GM23338 (cell line): ENCODE data around the gene TOE1. TPM values are rescaled to one million over a fixed set of nuclear protein-coding genes. Genes with fewer than 3 reads are reported as not detected.

Experiments
- ATAC-seq: fragments of 200-7000 bp; cut with Tn5 transposase; 3 replicates; pipeline ENCODE4 v1.9.1; 2020
- DNase-seq: peaks from one replicate; pipeline ENCODE4 v3.0.0-alpha.2; 2015; ENCODE audit warnings: low spot score
- H2AFZ ChIP-seq: fragments of 200-600 bp; sonication (generic); 2 replicates; pipeline ENCODE4 v1.8.0; 2016; ENCODE audit warnings: antibody characterized with exemption, mild to moderate bottlenecking, moderate library complexity
- H3F3A ChIP-seq: fragments of 200-600 bp; sonication (generic); replicated peaks from 2 replicates; pipeline ENCODE4 v1.8.0; 2017; ENCODE audit warnings: antibody characterized with exemption, mixed run types, low read depth
- H3K27ac ChIP-seq: fragments of 200-600 bp; sonication (generic); 2 replicates; pipeline ENCODE4 v1.6.1; 2016; ENCODE audit warnings: low read depth
- H3K27me3 ChIP-seq: fragments of 200-600 bp; sonication (generic); 2 replicates; pipeline ENCODE4 v1.8.0; 2016; ENCODE audit warnings: mild to moderate bottlenecking, mixed run types, moderate library complexity; ENCODE audit not compliant: insufficient read depth
- H3K36me3 ChIP-seq: fragments of 200-600 bp; sonication (generic); 2 replicates; pipeline ENCODE4 v1.8.0; 2016; ENCODE audit warnings: mild to moderate bottlenecking; ENCODE audit not compliant: insufficient read depth
- H3K4me1 ChIP-seq: fragments of 200-600 bp; sonication (generic); 2 replicates; pipeline ENCODE4 v1.8.0; 2016; ENCODE audit warnings: mild to moderate bottlenecking, moderate library complexity; ENCODE audit not compliant: insufficient read depth
- H3K4me2 ChIP-seq: fragments of 200-600 bp; sonication (generic); 2 replicates; pipeline ENCODE4 v1.7.1; 2017; ENCODE audit warnings: mixed run types
- H3K4me3 ChIP-seq: fragments of 200-600 bp; sonication (generic); 2 replicates; pipeline ENCODE4 v1.6.1; 2016; ENCODE audit warnings: mixed run types
- H3K79me2 ChIP-seq: fragments of 200-600 bp; sonication (generic); replicated peaks from 2 replicates; pipeline ENCODE4 v1.8.0; 2017; ENCODE audit warnings: mild to moderate bottlenecking; ENCODE audit not compliant: insufficient read depth
- H3K9me2 ChIP-seq: fragments of 200-600 bp; sonication (generic); 2 replicates; pipeline ENCODE4 v1.8.0; 2017; ENCODE audit not compliant: insufficient read depth
- H4K20me1 ChIP-seq: fragments of 200-600 bp; sonication (generic); replicated peaks from 2 replicates; pipeline ENCODE4 v1.8.0; 2017; ENCODE audit warnings: mild to moderate bottlenecking; ENCODE audit not compliant: insufficient read depth
- H3K27ac Mint-ChIP-seq: 2 replicates; pipeline ENCODE4 v1.8.0; 2020; ENCODE audit warnings: inconsistent platforms, mild to moderate bottlenecking, moderate library complexity, mixed read lengths
- H3K27me3 Mint-ChIP-seq: 3 replicates; pipeline ENCODE4 v1.8.0; 2022; ENCODE audit warnings: low read depth, mild to moderate bottlenecking, moderate library complexity, mixed read lengths, inconsistent platforms; ENCODE audit not compliant: insufficient read depth, poor library complexity
- H3K36me3 Mint-ChIP-seq: 3 replicates; pipeline ENCODE4 v1.8.0; 2021; ENCODE audit warnings: low read depth, mild to moderate bottlenecking, inconsistent platforms, moderate library complexity, mixed read lengths
- H3K4me1 Mint-ChIP-seq: 3 replicates; pipeline ENCODE4 v1.8.0; 2020; ENCODE audit warnings: mild to moderate bottlenecking, inconsistent platforms, mixed read lengths
- H3K4me3 Mint-ChIP-seq: 3 replicates; pipeline ENCODE4 v1.8.0; 2021; ENCODE audit warnings: moderate library complexity, mild to moderate bottlenecking, inconsistent platforms, mixed read lengths
- H3K9me3 Mint-ChIP-seq: 3 replicates; pipeline ENCODE4 v1.8.0; 2020; ENCODE audit warnings: moderate library complexity, mild to moderate bottlenecking, inconsistent platforms, mixed read lengths
- CREB1 ChIP-seq: fragments of 250-450 bp; sonication (Bioruptor Pico); IDR thresholded peaks from 2 replicates; pipeline ENCODE4 v1.5.0; 2020; ENCODE audit warnings: low read depth, mild to moderate bottlenecking, moderate library complexity
- JUNB ChIP-seq: IDR thresholded peaks from one replicate; pipeline ENCODE4 v1.6.1; 2016; ENCODE audit warnings: antibody characterized with exemption; ENCODE audit not compliant: unreplicated experiment
- NANOG ChIP-seq: IDR thresholded peaks from 2 replicates; pipeline ENCODE4 v1.6.1; 2016; ENCODE audit warnings: antibody characterized with exemption, borderline replicate concordance
- POLR2AphosphoS5 ChIP-seq: IDR thresholded peaks from 2 replicates; pipeline ENCODE4 v1.6.1; 2016; ENCODE audit warnings: antibody characterized with exemption, low read depth
- ZNF114 ChIP-seq: fragments of 250-450 bp; sonication (Bioruptor Pico); IDR thresholded peaks from 2 replicates; pipeline ENCODE4 v1.5.0; 2020; ENCODE audit warnings: mild to moderate bottlenecking, moderate library complexity
- ZNF331 ChIP-seq: fragments of 250-450 bp; sonication (Bioruptor Pico); IDR thresholded peaks from 2 replicates; pipeline ENCODE4 v1.5.0; 2020; ENCODE audit warnings: low read depth, mild to moderate bottlenecking, moderate library complexity
- polyA plus RNA-seq: library from polyadenylated mRNA; unstranded; fragments of >200 nt; fragmentation: Nextera tagmentation; extraction: Ambion mirVana; gene quantifications from 2 replicates; pipeline ENCODE4 v1.2.1, GENCODE V29; 2016
- total RNA-seq: library from RNA; depleted of rRNA; stranded (reverse); fragments of >200 nt; shearing (Covaris generic); gene quantifications from 2 replicates; pipeline ENCODE4 v1.2.3, GENCODE V29; 2014
- TF ChIP-seq, protein P1 (sequence below), 2 experiments: fragments of 200-600 bp in 1 of 2; sonication (generic) in 1 of 2; conservative IDR thresholded peaks; 2 replicates each; pipeline versions ENCODE4 v1.5.1 to v1.6.1; 2016 to 2017; ENCODE audit warnings: antibody characterized with exemption in 2 of 2, low read depth in 2 of 2, mild to moderate bottlenecking in 2 of 2, moderate library complexity in 1 of 2
- TF ChIP-seq, protein P2 (sequence below): IDR thresholded peaks from one replicate; pipeline ENCODE4 v1.6.1; 2018; ENCODE audit warnings: antibody characterized with exemption; ENCODE audit not compliant: unreplicated experiment
- TF ChIP-seq, protein P3 (sequence below): fragments of 250-450 bp; sonication (Bioruptor Pico); IDR thresholded peaks from 2 replicates; pipeline ENCODE4 v1.5.0; 2020; ENCODE audit warnings: mild to moderate bottlenecking, moderate library complexity

TOE1 gene
- total and polyA plus RNA-seq, 2 experiments from 2014 or later, result 9.1 to 18.4 TPM

DNA sequence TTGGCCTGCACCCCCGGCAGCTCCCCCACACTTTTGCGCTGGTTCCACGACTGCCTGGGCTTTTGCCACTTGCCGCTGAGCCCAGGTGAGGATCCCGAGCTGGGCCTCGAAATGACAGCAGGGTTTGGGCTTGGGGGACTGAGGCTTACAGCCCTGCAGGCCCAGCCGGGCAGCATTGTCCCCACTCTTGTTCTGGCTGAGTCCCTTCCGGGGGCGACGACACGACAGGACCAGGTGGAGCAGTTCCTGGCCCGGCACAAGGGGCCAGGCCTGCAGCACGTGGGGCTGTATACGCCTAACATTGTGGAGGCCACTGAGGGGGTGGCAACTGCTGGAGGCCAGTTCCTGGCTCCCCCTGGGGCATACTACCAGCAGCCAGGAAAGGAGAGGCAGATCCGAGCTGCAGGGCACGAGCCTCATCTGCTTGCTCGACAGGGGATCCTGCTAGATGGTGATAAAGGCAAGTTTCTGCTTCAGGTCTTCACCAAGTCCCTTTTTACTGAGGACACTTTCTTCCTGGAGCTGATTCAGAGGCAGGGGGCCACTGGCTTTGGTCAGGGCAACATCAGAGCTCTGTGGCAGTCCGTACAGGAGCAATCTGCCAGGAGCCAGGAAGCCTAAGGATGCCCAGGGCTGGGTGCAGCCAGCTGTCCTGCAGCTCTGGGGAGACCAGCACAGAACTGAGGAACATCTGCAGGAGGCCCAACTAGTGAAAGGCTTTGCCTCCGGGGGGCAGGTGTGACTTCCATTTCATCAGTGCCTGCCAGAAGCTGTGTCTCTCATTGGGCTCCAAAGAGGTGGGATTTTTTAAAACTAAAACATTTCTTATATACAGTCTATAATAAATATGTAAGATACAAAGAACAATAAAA is 12.1 kb upstream of the TOE1 start:
- peaks cover 46% of the 10 kb centered on the region; the same call in 2 of the 3 replicates for H3K36me3 Mint-ChIP-seq

More for the DNA sequence above, 12.1 kb upstream of the TOE1 start:
- H3K4me3 ChIP-seq, result peak overlapping the region; percentile 71
- peak overlapping the region; percentile 91 for H3K4me2 ChIP-seq
- no peaks in the 10 kb centered on the region for H3K27me3 ChIP-seq
- DNase-seq (peak; percentile 46), ATAC-seq (peak; percentile 12)
- no peak for TF ChIP-seq JUNB
- TF ChIP-seq ZNF331, result no peak
- TF ChIP-seq, protein P1, sequence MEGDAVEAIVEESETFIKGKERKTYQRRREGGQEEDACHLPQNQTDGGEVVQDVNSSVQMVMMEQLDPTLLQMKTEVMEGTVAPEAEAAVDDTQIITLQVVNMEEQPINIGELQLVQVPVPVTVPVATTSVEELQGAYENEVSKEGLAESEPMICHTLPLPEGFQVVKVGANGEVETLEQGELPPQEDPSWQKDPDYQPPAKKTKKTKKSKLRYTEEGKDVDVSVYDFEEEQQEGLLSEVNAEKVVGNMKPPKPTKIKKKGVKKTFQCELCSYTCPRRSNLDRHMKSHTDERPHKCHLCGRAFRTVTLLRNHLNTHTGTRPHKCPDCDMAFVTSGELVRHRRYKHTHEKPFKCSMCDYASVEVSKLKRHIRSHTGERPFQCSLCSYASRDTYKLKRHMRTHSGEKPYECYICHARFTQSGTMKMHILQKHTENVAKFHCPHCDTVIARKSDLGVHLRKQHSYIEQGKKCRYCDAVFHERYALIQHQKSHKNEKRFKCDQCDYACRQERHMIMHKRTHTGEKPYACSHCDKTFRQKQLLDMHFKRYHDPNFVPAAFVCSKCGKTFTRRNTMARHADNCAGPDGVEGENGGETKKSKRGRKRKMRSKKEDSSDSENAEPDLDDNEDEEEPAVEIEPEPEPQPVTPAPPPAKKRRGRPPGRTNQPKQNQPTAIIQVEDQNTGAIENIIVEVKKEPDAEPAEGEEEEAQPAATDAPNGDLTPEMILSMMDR (conservative IDR thresholded peaks at IDR 0.05; ENCODE audit: low read depth in 2 of 2), result peak in 1 of 2 experiments; percentile 25; a peak in 1 of 4 replicates
- no peak for TF ChIP-seq ZNF114
- no peak for TF ChIP-seq NANOG
- no peak for TF ChIP-seq CREB1 (CRISPR knock-in tag)
- TF ChIP-seq POLR2AphosphoS5, result peak; percentile 37; the same call in 1 of the 2 replicates
- TF ChIP-seq, protein P2, sequence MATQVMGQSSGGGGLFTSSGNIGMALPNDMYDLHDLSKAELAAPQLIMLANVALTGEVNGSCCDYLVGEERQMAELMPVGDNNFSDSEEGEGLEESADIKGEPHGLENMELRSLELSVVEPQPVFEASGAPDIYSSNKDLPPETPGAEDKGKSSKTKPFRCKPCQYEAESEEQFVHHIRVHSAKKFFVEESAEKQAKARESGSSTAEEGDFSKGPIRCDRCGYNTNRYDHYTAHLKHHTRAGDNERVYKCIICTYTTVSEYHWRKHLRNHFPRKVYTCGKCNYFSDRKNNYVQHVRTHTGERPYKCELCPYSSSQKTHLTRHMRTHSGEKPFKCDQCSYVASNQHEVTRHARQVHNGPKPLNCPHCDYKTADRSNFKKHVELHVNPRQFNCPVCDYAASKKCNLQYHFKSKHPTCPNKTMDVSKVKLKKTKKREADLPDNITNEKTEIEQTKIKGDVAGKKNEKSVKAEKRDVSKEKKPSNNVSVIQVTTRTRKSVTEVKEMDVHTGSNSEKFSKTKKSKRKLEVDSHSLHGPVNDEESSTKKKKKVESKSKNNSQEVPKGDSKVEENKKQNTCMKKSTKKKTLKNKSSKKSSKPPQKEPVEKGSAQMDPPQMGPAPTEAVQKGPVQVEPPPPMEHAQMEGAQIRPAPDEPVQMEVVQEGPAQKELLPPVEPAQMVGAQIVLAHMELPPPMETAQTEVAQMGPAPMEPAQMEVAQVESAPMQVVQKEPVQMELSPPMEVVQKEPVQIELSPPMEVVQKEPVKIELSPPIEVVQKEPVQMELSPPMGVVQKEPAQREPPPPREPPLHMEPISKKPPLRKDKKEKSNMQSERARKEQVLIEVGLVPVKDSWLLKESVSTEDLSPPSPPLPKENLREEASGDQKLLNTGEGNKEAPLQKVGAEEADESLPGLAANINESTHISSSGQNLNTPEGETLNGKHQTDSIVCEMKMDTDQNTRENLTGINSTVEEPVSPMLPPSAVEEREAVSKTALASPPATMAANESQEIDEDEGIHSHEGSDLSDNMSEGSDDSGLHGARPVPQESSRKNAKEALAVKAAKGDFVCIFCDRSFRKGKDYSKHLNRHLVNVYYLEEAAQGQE, result no peak
- TF ChIP-seq, protein P3, sequence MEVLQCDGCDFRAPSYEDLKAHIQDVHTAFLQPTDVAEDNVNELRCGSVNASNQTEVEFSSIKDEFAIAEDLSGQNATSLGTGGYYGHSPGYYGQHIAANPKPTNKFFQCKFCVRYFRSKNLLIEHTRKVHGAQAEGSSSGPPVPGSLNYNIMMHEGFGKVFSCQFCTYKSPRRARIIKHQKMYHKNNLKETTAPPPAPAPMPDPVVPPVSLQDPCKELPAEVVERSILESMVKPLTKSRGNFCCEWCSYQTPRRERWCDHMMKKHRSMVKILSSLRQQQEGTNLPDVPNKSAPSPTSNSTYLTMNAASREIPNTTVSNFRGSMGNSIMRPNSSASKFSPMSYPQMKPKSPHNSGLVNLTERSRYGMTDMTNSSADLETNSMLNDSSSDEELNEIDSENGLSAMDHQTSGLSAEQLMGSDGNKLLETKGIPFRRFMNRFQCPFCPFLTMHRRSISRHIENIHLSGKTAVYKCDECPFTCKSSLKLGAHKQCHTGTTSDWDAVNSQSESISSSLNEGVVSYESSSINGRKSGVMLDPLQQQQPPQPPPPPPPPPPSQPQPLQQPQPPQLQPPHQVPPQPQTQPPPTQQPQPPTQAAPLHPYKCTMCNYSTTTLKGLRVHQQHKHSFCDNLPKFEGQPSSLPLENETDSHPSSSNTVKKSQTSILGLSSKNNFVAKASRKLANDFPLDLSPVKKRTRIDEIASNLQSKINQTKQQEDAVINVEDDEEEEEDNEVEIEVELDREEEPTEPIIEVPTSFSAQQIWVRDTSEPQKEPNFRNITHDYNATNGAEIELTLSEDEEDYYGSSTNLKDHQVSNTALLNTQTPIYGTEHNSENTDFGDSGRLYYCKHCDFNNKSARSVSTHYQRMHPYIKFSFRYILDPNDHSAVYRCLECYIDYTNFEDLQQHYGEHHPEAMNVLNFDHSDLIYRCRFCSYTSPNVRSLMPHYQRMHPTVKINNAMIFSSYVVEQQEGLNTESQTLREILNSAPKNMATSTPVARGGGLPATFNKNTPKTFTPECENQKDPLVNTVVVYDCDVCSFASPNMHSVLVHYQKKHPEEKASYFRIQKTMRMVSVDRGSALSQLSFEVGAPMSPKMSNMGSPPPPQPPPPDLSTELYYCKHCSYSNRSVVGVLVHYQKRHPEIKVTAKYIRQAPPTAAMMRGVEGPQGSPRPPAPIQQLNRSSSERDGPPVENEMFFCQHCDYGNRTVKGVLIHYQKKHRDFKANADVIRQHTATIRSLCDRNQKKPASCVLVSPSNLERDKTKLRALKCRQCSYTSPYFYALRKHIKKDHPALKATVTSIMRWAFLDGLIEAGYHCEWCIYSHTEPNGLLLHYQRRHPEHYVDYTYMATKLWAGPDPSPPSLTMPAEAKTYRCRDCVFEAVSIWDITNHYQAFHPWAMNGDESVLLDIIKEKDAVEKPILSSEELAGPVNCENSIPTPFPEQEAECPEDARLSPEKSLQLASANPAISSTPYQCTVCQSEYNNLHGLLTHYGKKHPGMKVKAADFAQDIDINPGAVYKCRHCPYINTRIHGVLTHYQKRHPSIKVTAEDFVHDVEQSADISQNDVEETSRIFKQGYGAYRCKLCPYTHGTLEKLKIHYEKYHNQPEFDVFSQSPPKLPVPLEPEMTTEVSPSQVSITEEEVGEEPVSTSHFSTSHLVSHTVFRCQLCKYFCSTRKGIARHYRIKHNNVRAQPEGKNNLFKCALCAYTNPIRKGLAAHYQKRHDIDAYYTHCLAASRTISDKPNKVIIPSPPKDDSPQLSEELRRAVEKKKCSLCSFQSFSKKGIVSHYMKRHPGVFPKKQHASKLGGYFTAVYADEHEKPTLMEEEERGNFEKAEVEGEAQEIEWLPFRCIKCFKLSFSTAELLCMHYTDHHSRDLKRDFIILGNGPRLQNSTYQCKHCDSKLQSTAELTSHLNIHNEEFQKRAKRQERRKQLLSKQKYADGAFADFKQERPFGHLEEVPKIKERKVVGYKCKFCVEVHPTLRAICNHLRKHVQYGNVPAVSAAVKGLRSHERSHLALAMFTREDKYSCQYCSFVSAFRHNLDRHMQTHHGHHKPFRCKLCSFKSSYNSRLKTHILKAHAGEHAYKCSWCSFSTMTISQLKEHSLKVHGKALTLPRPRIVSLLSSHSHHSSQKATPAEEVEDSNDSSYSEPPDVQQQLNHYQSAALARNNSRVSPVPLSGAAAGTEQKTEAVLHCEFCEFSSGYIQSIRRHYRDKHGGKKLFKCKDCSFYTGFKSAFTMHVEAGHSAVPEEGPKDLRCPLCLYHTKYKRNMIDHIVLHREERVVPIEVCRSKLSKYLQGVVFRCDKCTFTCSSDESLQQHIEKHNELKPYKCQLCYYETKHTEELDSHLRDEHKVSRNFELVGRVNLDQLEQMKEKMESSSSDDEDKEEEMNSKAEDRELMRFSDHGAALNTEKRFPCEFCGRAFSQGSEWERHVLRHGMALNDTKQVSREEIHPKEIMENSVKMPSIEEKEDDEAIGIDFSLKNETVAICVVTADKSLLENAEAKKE (CRISPR knock-in tag), result no peak
- no peaks in the 10 kb centered on the region; the same call in 1 of the 2 replicates for H4K20me1 ChIP-seq
- H3K4me1 ChIP-seq, result peaks cover 23% of the 10 kb centered on the region
- peak overlapping the region; percentile 88; the same call in 1 of the 2 replicates for H3K27ac ChIP-seq
- peaks cover 3% of the 10 kb centered on the region; the same call in 1 of the 2 replicates for H3K36me3 ChIP-seq
- no peak overlapping the region for H2AFZ ChIP-seq
- Mint-ChIP-seq H3K27ac (peak overlapping the region; percentile 74; the same call in 1 of the 2 replicates), H3K4me1 (peaks cover 37% of the 10 kb centered on the region), H3K27me3 (peaks cover 24% of the 10 kb centered on the region), H3K9me3 (peaks cover 5% of the 10 kb centered on the region; the same call in 2 of the 3 replicates), H3K4me3 (peak overlapping the region; percentile 83)
- H3K9me2 ChIP-seq, result no peaks in the 10 kb centered on the region
- peaks cover 14% of the 10 kb centered on the region for H3K79me2 ChIP-seq
- peaks cover 12% of the 10 kb centered on the region for H3F3A ChIP-seq
